Retinal pigment epithelial cell (primary cell): ENCODE results near the gene NDST1.
A peak's percentile ranks its signal among the peaks of the same experiment; 100 is the strongest.
"Not testable (repeated sequence)": the region's sequence is repeated elsewhere in the genome, so short reads cannot be mapped to it uniquely, and the experiment has no call there.

Source experiments
- DNase-seq: peaks from one replicate; pipeline ENCODE4 v3.0.0-alpha.2; 2010; ENCODE audit warnings: low read depth
- H3K4me3 ChIP-seq: 2 replicates; pipeline ENCODE4 v1.5.1; 2011; ENCODE audit warnings: mild to moderate bottlenecking, low read length, control low read depth, moderate library complexity
- TF ChIP-seq, protein P1 (sequence below): conservative IDR thresholded peaks from 2 replicates; pipeline ENCODE4 v1.5.1; 2011; ENCODE audit warnings: low read depth, low read length, control low read depth, inconsistent platforms

NDST1 gene

DNA sequence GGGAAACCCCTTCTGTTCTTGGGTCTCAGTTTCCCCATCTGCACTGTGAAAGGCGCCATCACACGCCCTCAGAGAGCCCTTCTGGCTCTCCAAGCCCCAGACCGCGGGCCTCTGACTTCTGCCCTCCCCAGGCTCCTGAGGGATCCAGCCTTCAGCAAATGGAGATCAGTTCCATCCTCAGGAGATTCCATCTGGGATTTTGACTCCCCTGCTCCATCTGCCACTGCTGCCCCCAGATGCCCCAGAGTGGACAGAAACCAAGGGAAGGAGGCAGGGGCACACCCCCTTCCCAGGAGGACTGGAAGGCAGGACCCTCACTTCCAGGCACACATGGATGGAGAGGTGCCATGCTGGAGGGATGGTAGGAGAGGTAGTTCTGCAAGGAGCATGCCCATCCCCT is 39.7 kb upstream of the NDST1 start:
- TF ChIP-seq, protein P1, sequence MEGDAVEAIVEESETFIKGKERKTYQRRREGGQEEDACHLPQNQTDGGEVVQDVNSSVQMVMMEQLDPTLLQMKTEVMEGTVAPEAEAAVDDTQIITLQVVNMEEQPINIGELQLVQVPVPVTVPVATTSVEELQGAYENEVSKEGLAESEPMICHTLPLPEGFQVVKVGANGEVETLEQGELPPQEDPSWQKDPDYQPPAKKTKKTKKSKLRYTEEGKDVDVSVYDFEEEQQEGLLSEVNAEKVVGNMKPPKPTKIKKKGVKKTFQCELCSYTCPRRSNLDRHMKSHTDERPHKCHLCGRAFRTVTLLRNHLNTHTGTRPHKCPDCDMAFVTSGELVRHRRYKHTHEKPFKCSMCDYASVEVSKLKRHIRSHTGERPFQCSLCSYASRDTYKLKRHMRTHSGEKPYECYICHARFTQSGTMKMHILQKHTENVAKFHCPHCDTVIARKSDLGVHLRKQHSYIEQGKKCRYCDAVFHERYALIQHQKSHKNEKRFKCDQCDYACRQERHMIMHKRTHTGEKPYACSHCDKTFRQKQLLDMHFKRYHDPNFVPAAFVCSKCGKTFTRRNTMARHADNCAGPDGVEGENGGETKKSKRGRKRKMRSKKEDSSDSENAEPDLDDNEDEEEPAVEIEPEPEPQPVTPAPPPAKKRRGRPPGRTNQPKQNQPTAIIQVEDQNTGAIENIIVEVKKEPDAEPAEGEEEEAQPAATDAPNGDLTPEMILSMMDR, result no peak
- no peak for DNase-seq
- H3K4me3 ChIP-seq, result no peak overlapping the region

DNA sequence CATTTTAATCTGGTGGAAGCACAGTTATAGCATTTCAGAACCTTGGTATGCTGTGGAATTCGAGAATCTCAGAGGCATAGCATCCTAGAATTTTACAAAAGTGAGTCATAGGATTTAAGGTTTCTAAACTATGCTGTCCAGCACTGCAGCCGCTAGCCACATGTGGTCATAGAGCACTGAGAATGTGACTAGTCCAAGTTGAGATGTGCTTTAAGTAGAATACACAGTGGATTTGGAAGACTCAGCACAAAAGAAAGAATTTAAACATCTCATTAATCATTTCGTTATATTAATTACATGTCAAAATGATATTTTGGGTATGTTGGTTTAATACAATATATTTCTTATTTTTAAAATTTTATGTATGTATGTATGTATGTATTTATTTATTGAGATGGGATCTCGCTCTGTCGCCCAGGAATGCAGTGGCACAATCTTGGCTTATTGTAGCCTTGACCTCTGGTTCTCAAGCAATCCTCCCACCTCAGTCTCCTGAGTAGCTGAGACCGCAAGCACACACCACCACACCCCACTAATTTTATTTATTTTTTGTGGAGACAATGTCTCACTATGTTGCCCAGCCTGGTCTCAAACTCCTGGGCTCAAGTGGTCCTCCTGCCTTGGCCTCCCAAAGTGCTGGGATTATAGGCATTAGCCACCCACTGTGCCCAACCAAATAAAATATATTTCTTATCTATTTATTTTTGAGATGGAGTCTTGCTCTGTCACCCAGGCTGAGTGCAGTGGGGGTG is 38.0 kb upstream of the NDST1 start:
- TF ChIP-seq, protein P1, result no peak
- no peak overlapping the region for H3K4me3 ChIP-seq
- peak; percentile 94 for DNase-seq

DNA sequence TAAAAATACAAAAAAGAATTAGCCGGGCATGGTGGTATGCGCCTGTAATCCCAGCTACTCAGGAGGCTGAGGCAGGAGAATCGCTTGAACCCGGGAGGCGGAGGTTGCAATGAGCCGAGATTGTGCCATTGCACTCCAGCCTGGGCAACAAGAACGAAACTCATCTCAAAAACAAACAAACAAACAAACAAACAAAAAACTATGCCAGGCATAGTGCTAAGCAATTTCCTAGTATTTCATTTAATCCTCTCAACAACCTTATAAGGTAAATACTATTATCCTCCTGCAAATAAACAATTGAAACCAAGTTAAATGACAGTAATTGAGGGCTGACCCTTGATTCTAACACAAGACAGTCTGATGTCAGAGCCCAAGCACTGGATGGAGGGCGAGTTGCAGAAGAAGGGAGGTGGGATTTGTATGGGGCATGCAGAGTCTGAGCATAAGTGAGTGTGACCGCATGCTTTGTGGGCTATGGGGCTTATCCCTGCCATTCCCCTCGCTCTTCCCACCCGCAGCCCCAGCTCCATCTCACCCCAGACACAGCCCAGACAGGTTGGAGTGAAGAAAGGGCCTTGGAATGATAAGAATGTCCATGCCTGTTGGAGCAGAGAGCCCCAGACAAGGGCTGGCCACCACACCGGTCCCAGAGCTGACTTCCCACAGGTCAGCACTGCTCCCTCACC is 34.1 kb upstream of the NDST1 start:
- TF ChIP-seq, protein P1, result no peak
- no peak overlapping the region for H3K4me3 ChIP-seq
- peak; percentile 97 for DNase-seq

DNA sequence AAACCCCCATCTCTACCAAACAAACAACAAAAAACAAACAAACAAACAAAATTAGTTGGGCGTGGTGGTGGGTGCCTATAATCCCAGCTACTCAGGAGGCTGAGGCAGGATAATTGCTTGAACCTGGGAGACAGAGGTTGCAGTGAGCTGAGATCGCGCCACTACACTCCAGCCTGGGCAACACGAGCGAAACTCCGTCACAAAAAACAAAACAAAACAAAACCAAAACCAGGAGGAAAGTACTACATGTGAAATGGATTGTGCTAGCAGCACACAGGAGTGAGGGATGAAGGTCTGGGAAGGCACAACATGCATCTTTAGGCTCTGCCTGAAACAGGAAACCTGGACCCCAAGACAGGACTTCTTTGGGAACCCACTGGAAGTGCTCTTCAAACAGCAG is 31.4 kb upstream of the NDST1 start:
- not testable (repeated sequence) for H3K4me3 ChIP-seq, DNase-seq

DNA sequence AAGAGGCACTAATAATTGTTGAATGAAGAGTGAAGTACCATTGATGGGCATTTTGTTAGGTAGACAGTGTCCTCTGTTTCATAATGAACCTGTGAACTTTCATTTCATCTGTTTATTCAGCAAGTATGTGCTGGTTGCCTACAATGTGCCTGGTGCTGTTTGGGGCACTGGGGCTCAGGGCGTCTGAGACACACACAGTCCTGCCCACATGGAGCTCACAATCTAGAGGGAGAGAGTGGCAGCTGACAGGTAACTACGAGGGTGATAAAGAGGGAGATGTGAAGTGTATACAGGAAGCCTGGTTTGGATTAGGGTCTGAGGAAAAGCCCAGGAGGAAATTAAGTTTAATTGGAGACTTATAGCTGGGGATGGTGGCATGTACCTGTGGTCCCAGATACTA is 28.5 kb upstream of the NDST1 start:
- DNase-seq, result no peak
- TF ChIP-seq, protein P1, result no peak
- no peak overlapping the region for H3K4me3 ChIP-seq

DNA sequence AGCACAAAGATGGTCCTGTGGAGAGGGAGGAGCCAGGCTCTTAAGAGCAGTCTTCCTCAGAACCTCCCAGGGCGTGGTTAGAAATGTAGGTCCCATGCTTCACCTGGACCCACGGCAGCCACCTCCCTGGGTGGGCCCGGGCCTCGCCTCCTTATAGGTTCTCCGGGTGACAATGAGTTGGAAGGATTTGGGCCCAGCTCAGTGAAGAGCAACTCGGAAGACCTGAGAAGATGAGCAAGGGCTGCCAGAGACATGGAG is 26.3 kb upstream of the NDST1 start:
- TF ChIP-seq, protein P1, result no peak
- DNase-seq, result no peak
- H3K4me3 ChIP-seq, result no peak overlapping the region

DNA sequence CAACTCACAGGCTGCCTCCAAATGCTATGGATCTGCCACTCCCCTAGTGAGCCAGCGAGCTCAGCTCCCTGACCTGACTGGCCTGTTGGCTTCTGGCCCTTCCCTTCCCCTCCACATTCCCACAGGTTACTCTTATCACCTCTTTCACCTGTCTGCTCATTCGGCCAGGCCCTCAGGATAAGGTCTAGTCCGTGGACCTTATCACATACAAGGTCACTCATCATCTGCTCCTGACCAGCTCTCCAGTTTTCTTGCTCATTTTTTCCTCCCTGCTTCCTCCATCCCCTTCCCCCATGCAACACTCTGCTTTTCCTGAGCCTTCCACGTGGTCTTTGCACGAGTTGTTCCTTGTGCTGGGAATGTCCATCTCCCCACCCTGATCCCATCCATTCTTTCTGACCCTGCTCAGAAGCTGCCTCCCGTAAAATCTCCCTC is 25.9 kb upstream of the NDST1 start:
- no peak for DNase-seq
- no peak overlapping the region for H3K4me3 ChIP-seq
- TF ChIP-seq, protein P1, result no peak
